Measurements from ENCODE around the gene ELF5.

The ELF5 gene

DNA sequence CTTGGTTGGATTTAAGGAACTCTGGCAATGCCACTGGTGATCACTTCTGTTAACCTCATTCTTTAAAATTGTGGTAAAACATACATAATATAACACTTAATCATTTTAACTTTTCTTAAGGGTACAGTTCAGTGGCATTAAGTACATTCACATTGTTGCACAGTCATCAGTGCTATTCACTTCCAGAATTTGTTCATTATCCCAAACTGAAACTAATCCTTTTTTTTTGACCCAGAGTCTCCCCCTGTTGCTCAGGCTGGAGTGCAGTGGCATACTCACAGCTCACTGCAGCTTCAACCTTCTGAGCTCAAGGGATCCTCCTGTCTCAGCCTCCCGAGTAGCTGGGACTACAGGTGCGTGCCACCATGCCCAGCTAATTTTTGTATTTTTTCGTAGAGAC, 10.6 kb downstream of the ELF5 start:
- WGBS (ENCODE audit: extremely low coverage, insufficient coverage, low lambda C conversion rate) = no CpG with 5 or more reads among the region's 3 CpGs
- H3K56ac ChIP-seq (ENCODE audit: low read length) = no peak overlapping the region
- no peak overlapping the region for H2BK120ac ChIP-seq (ENCODE audit: low read depth, low read length)
- H3K27me3 ChIP-seq (ENCODE audit: insufficient read depth, low read length, poor library complexity) = no peaks in the 10 kb centered on the region
- H3K4me1 ChIP-seq (ENCODE audit: control insufficient read depth, low read depth, low read length) = no peaks in the 10 kb centered on the region
- no peak overlapping the region for H4K8ac ChIP-seq (ENCODE audit: low read depth, low read length)
- H4K5ac ChIP-seq (ENCODE audit: low read length) = no peak overlapping the region
- no peak overlapping the region for H3K23ac ChIP-seq (ENCODE audit: low read length)
- no peaks in the 10 kb centered on the region for H3K36me3 ChIP-seq (ENCODE audit: control insufficient read depth, insufficient read depth, low read length)
- H2BK5ac ChIP-seq (ENCODE audit: low read length) = no peak overlapping the region
- H3K4ac ChIP-seq (ENCODE audit: low read depth, low read length) = no peak overlapping the region
- H3K79me2 ChIP-seq (ENCODE audit: control insufficient read depth, insufficient read depth, low read length) = no peaks in the 10 kb centered on the region
- DNase-seq = no peak
- no peak overlapping the region for H2BK15ac ChIP-seq (replicated peaks; ENCODE audit: low read depth)
- no peak overlapping the region for H3K4me2 ChIP-seq (ENCODE audit: low read length)
- H3K27ac ChIP-seq (ENCODE audit: low read depth, low read length) = no peak overlapping the region
- H3K79me1 ChIP-seq (ENCODE audit: low read length) = no peaks in the 10 kb centered on the region
- no peak overlapping the region for H3K4me3 ChIP-seq (ENCODE audit: low read length)
- no peak overlapping the region for H3K18ac ChIP-seq (ENCODE audit: low read length)
- H2AK5ac ChIP-seq (ENCODE audit: low read length) = no peak overlapping the region
- H3K9ac ChIP-seq (ENCODE audit: low read length) = no peak overlapping the region

DNA sequence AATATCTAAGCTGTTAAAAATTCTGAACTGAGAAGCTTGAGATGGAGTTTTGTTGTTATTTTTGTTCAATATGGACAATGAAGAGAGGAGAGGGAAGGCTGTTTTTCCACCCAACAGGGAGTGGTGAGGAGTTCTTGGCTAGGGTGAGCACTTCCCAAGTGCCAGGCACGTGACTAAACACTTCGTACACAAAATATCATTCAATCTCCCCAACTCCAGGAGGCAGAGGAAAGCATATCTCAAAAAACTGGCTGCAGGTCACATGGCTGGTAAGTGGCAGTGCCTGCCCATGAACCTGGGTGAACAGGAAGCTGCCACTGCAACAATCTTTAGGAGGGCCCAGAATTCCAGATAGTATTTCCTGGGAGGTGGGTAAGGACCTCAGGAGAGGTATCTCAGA, 11.6 kb downstream of the ELF5 start:
- Histone ChIP-seq H3K27me3 (ENCODE audit: insufficient read depth, low read length, poor library complexity) (no peaks in the 10 kb centered on the region), H2AK5ac (ENCODE audit: low read length) (no peak overlapping the region), H4K8ac (ENCODE audit: low read depth, low read length) (no peak overlapping the region), H2BK15ac (replicated peaks; ENCODE audit: low read depth) (no peak overlapping the region), H3K56ac (ENCODE audit: low read length) (no peak overlapping the region), H3K4me1 (ENCODE audit: control insufficient read depth, low read depth, low read length) (no peaks in the 10 kb centered on the region), H3K18ac (ENCODE audit: low read length) (no peak overlapping the region), H3K4ac (ENCODE audit: low read depth, low read length) (no peak overlapping the region), H3K23ac (ENCODE audit: low read length) (no peak overlapping the region), H4K5ac (ENCODE audit: low read length) (no peak overlapping the region), H3K36me3 (ENCODE audit: control insufficient read depth, insufficient read depth, low read length) (no peaks in the 10 kb centered on the region), H2BK120ac (ENCODE audit: low read depth, low read length) (no peak overlapping the region), H3K9ac (ENCODE audit: low read length) (no peak overlapping the region), H3K79me1 (ENCODE audit: low read length) (no peaks in the 10 kb centered on the region), H2BK5ac (ENCODE audit: low read length) (no peak overlapping the region), H3K4me2 (ENCODE audit: low read length) (no peak overlapping the region), H3K27ac (ENCODE audit: low read depth, low read length) (no peak overlapping the region), H3K4me3 (ENCODE audit: low read length) (no peak overlapping the region), H3K79me2 (ENCODE audit: control insufficient read depth, insufficient read depth, low read length) (no peaks in the 10 kb centered on the region)
- no CpG with 5 or more reads among the region's 2 CpGs for WGBS (ENCODE audit: extremely low coverage, insufficient coverage, low lambda C conversion rate)
- no peak for DNase-seq

- Histone ChIP-seq H2BK15ac (replicated peaks; ENCODE audit: low read depth) (no peak overlapping the region), H3K4me3 (ENCODE audit: low read length) (no peak overlapping the region), H3K23ac (ENCODE audit: low read length) (no peak overlapping the region), H3K18ac (ENCODE audit: low read length) (no peak overlapping the region), H4K8ac (ENCODE audit: low read depth, low read length) (no peak overlapping the region), H3K27me3 (ENCODE audit: insufficient read depth, low read length, poor library complexity) (no peaks in the 10 kb centered on the region), H2BK5ac (ENCODE audit: low read length) (no peak overlapping the region), H3K9ac (ENCODE audit: low read length) (no peak overlapping the region), H3K4me1 (ENCODE audit: control insufficient read depth, low read depth, low read length) (no peaks in the 10 kb centered on the region), H3K79me1 (ENCODE audit: low read length) (no peaks in the 10 kb centered on the region), H3K56ac (ENCODE audit: low read length) (no peak overlapping the region), H3K4ac (ENCODE audit: low read depth, low read length) (no peak overlapping the region), H3K36me3 (ENCODE audit: control insufficient read depth, insufficient read depth, low read length) (no peaks in the 10 kb centered on the region), H3K4me2 (ENCODE audit: low read length) (no peak overlapping the region), H2AK5ac (ENCODE audit: low read length) (no peak overlapping the region), H3K79me2 (ENCODE audit: control insufficient read depth, insufficient read depth, low read length) (no peaks in the 10 kb centered on the region), H3K27ac (ENCODE audit: low read depth, low read length) (no peak overlapping the region), H4K5ac (ENCODE audit: low read length) (no peak overlapping the region), H2BK120ac (ENCODE audit: low read depth, low read length) (no peak overlapping the region)
- no CpG with 5 or more reads among the region's 4 CpGs for WGBS (ENCODE audit: extremely low coverage, insufficient coverage, low lambda C conversion rate)
- DNase-seq = no peak
Measured at GRCh38 chr11:34501500-34501899, 12.1 kb downstream of the ELF5 start.

- Histone ChIP-seq H2BK120ac (ENCODE audit: low read depth, low read length) (no peak overlapping the region), H3K4me3 (ENCODE audit: low read length) (no peak overlapping the region), H2BK5ac (ENCODE audit: low read length) (no peak overlapping the region), H2BK15ac (replicated peaks; ENCODE audit: low read depth) (no peak overlapping the region), H3K79me2 (ENCODE audit: control insufficient read depth, insufficient read depth, low read length) (no peaks in the 10 kb centered on the region), H4K8ac (ENCODE audit: low read depth, low read length) (no peak overlapping the region), H3K56ac (ENCODE audit: low read length) (no peak overlapping the region), H3K27ac (ENCODE audit: low read depth, low read length) (no peak overlapping the region), H3K23ac (ENCODE audit: low read length) (no peak overlapping the region), H3K4me2 (ENCODE audit: low read length) (no peak overlapping the region), H3K4ac (ENCODE audit: low read depth, low read length) (no peak overlapping the region), H3K18ac (ENCODE audit: low read length) (no peak overlapping the region), H2AK5ac (ENCODE audit: low read length) (no peak overlapping the region), H3K36me3 (ENCODE audit: control insufficient read depth, insufficient read depth, low read length) (no peaks in the 10 kb centered on the region), H4K5ac (ENCODE audit: low read length) (no peak overlapping the region), H3K27me3 (ENCODE audit: insufficient read depth, low read length, poor library complexity) (no peaks in the 10 kb centered on the region), H3K9ac (ENCODE audit: low read length) (no peak overlapping the region), H3K79me1 (ENCODE audit: low read length) (no peaks in the 10 kb centered on the region), H3K4me1 (ENCODE audit: control insufficient read depth, low read depth, low read length) (no peaks in the 10 kb centered on the region)
- DNase-seq = no peak
- no CpG with 5 or more reads among the region's 3 CpGs for WGBS (ENCODE audit: extremely low coverage, insufficient coverage, low lambda C conversion rate)
Measured at GRCh38 chr11:34499719-34500500, 13.7 kb downstream of the ELF5 start.

DNA sequence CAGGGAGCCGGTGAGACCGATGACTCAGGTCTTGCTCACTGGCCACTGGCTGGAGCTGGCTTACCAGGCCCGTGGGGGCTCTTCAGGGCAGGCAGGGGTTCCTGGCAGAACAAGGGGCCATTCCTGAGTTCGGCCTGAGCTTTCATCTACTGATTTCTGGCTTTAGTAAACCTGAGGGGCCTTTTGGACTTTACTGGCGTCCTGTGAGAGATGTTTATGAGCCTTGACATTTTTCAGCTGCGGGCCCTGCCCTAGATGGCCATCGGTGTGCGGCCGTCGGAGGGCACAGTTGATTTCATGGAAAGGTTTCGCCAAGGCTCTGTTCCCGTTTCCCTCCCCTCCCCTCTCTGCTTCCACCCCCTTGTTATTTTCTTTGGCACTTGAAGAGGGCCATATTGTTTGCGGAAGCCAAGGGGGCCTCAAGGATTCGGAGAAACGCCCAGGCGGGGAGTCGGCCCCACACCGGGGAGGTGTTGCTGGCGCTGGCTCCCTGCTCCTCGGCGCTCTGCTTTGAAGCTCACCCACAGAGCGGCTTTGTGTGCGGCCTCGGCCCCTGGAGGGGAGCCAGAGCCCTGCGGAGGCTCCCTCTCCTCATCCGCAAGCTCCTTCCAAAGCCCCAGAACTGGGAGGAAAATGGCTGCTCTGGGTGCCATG, 17.7 kb downstream of the ELF5 start:
- Histone ChIP-seq H2BK15ac (replicated peaks; ENCODE audit: low read depth) (no peak overlapping the region), H3K36me3 (ENCODE audit: control insufficient read depth, insufficient read depth, low read length) (no peaks in the 10 kb centered on the region), H3K27ac (ENCODE audit: low read depth, low read length) (no peak overlapping the region), H3K56ac (ENCODE audit: low read length) (no peak overlapping the region), H2AK5ac (ENCODE audit: low read length) (no peak overlapping the region), H3K23ac (ENCODE audit: low read length) (no peak overlapping the region), H3K4ac (ENCODE audit: low read depth, low read length) (no peak overlapping the region), H3K4me1 (ENCODE audit: control insufficient read depth, low read depth, low read length) (no peaks in the 10 kb centered on the region), H2BK120ac (ENCODE audit: low read depth, low read length) (no peak overlapping the region), H3K4me2 (ENCODE audit: low read length) (no peak overlapping the region), H2BK5ac (ENCODE audit: low read length) (no peak overlapping the region), H4K8ac (ENCODE audit: low read depth, low read length) (no peak overlapping the region), H3K79me2 (ENCODE audit: control insufficient read depth, insufficient read depth, low read length) (no peaks in the 10 kb centered on the region), H3K4me3 (ENCODE audit: low read length) (no peak overlapping the region), H3K18ac (ENCODE audit: low read length) (no peak overlapping the region), H3K27me3 (ENCODE audit: insufficient read depth, low read length, poor library complexity) (no peaks in the 10 kb centered on the region), H3K79me1 (ENCODE audit: low read length) (no peaks in the 10 kb centered on the region), H3K9ac (ENCODE audit: low read length) (no peak overlapping the region), H4K5ac (ENCODE audit: low read length) (no peak overlapping the region)
- no CpG with 5 or more reads among the region's 26 CpGs for WGBS (ENCODE audit: extremely low coverage, insufficient coverage, low lambda C conversion rate)
- DNase-seq = no peak

Measured in mesendoderm (in vitro differentiated cells).